Parathyroid adenoma (tissue), 2 donors: ENCODE results near the gene ATP8B3.

ENCODE experiments used
- H2AFZ ChIP-seq: fragments of 300-600 bp; sonication (generic); one replicate; pipeline ENCODE4 v1.7.0; 2017; ENCODE audit warnings: antibody characterized with exemption, mild to moderate bottlenecking
- H3K27ac ChIP-seq: fragments of 300-600 bp; sonication (generic); one replicate; pipeline ENCODE4 v1.7.0; 2017
- H3K27me3 ChIP-seq: fragments of 300-600 bp; sonication (generic); one replicate; pipeline ENCODE4 v1.7.0; 2017; ENCODE audit warnings: low read length; ENCODE audit not compliant: control insufficient read depth, insufficient read depth
- H3K36me3 ChIP-seq: fragments of 300-600 bp; sonication (generic); one replicate; pipeline ENCODE4 v1.7.0; 2017; ENCODE audit warnings: low read length; ENCODE audit not compliant: control insufficient read depth, insufficient read depth
- H3K4me1 ChIP-seq: fragments of 300-600 bp; sonication (generic); one replicate; pipeline ENCODE4 v1.7.0; 2017; ENCODE audit warnings: control low read depth
- H3K4me2 ChIP-seq: fragments of 300-600 bp; sonication (generic); one replicate; pipeline ENCODE4 v1.7.0; 2017; ENCODE audit warnings: low read length
- H3K4me3 ChIP-seq: fragments of 300-600 bp; sonication (generic); one replicate; pipeline ENCODE4 v1.7.0; 2017; ENCODE audit warnings: low read depth, low read length
- H3K79me2 ChIP-seq: fragments of 300-600 bp; sonication (generic); one replicate; pipeline ENCODE4 v1.7.0; 2017; ENCODE audit warnings: control low read depth
- H3K9ac ChIP-seq: fragments of 300-600 bp; sonication (generic); one replicate; pipeline ENCODE4 v1.7.0; 2017; ENCODE audit warnings: mild to moderate bottlenecking
- H3K9me3 ChIP-seq: fragments of 300-600 bp; sonication (generic); one replicate; pipeline ENCODE4 v1.7.0; 2017; ENCODE audit warnings: low read length; ENCODE audit not compliant: control insufficient read depth
- CTCF ChIP-seq: fragments of 300-600 bp; sonication (generic); IDR thresholded peaks from one replicate; pipeline ENCODE4 v1.7.0; 2017; ENCODE audit warnings: antibody characterized with exemption, mild to moderate bottlenecking
- donor health status: primary hyperparathyroidism.

Gene ATP8B3

GRCh38 chr19:1756264-1756663 is 55.8 kb downstream of the ATP8B3 start:
- Histone ChIP-seq H2AFZ (no peak overlapping the region), H3K27ac (no peak overlapping the region), H3K4me2 (no peak overlapping the region), H3K36me3 (no peaks in the 10 kb centered on the region), H3K9ac (no peak overlapping the region), H3K27me3 (peaks cover 28% of the 10 kb centered on the region), H3K4me3 (no peak overlapping the region), H3K4me1 (no peaks in the 10 kb centered on the region), H3K9me3 (no peaks in the 10 kb centered on the region), H3K79me2 (no peaks in the 10 kb centered on the region)
- TF ChIP-seq CTCF, result no peak

GRCh38 chr19:1755467-1756171 is 56.5 kb downstream of the ATP8B3 start:
- Histone ChIP-seq H3K27me3 (peaks cover 28% of the 10 kb centered on the region), H3K9me3 (no peaks in the 10 kb centered on the region), H3K27ac (no peak overlapping the region), H3K4me3 (no peak overlapping the region), H3K79me2 (no peaks in the 10 kb centered on the region), H3K36me3 (no peaks in the 10 kb centered on the region), H3K4me2 (no peak overlapping the region), H2AFZ (no peak overlapping the region), H3K9ac (no peak overlapping the region), H3K4me1 (no peaks in the 10 kb centered on the region)
- TF ChIP-seq CTCF, result no peak

- Histone ChIP-seq H3K4me1 (no peaks in the 10 kb centered on the region), H3K4me2 (no peak overlapping the region), H2AFZ (no peak overlapping the region), H3K4me3 (no peak overlapping the region), H3K79me2 (no peaks in the 10 kb centered on the region), H3K9me3 (no peaks in the 10 kb centered on the region), H3K36me3 (no peaks in the 10 kb centered on the region), H3K27ac (no peak overlapping the region), H3K9ac (no peak overlapping the region), H3K27me3 (peaks cover 25% of the 10 kb centered on the region)
- no peak for TF ChIP-seq CTCF
These were observed 57.2 kb downstream of the ATP8B3 start for GRCh38 chr19:1754636-1755466.

GRCh38 chr19:1754018-1754635 is 57.9 kb downstream of the ATP8B3 start:
- H3K36me3 ChIP-seq, result no peaks in the 10 kb centered on the region
- no peak overlapping the region for H3K4me2 ChIP-seq
- H3K27me3 ChIP-seq, result peaks cover 27% of the 10 kb centered on the region
- H3K9ac ChIP-seq, result no peak overlapping the region
- no peak overlapping the region for H3K27ac ChIP-seq
- no peaks in the 10 kb centered on the region for H3K9me3 ChIP-seq
- no peaks in the 10 kb centered on the region for H3K79me2 ChIP-seq
- no peak overlapping the region for H2AFZ ChIP-seq
- no peaks in the 10 kb centered on the region for H3K4me1 ChIP-seq
- no peak overlapping the region for H3K4me3 ChIP-seq
- TF ChIP-seq CTCF, result no peak
